Measurements from ENCODE around the gene ASNS.

ASNS gene

GRCh38 chr7:97835296-97836138 lies 36.7 kb downstream of the ASNS start:
- peak; percentile 68 for DNase-seq (ENCODE audit: low read depth)
- TF ChIP-seq CTCF (IDR thresholded peaks at IDR 0.05; ENCODE audit: insufficient read depth, low read depth, low read length, missing control alignments) = peak; percentile 76
- no peak overlapping the region for H3K4me3 ChIP-seq (ENCODE audit: low read length)

- DNase-seq (ENCODE audit: low read depth) = peak; percentile 4
- H3K4me3 ChIP-seq (ENCODE audit: low read length) = no peak overlapping the region
- TF ChIP-seq CTCF (IDR thresholded peaks at IDR 0.05; ENCODE audit: insufficient read depth, low read depth, low read length, missing control alignments) = no peak
Observed at GRCh38 chr7:97819161-97819560, 53.0 kb downstream of the ASNS start.

- no peak overlapping the region for H3K4me3 ChIP-seq (ENCODE audit: low read length)
- DNase-seq (ENCODE audit: low read depth) = no peak
- TF ChIP-seq CTCF (IDR thresholded peaks at IDR 0.05; ENCODE audit: insufficient read depth, low read depth, low read length, missing control alignments) = no peak
Observed at GRCh38 chr7:97818066-97818663, 54.0 kb downstream of the ASNS start.

Data from epithelial cell of esophagus (primary cell).